GM21423 (cell line): ENCODE measurements around the gene TYMS.
"Not testable (repeated sequence)": the region's sequence is repeated elsewhere in the genome, so short reads cannot be mapped to it uniquely, and the experiment has no call there.

Source experiments
- ATAC-seq: cut with Tn5 transposase; IDR thresholded peaks from one replicate; pipeline ENCODE4 v1.9.1; 2021; ENCODE audit warnings: mild to moderate bottlenecking, moderate library complexity; ENCODE audit not compliant: unreplicated experiment

The TYMS gene

DNA sequence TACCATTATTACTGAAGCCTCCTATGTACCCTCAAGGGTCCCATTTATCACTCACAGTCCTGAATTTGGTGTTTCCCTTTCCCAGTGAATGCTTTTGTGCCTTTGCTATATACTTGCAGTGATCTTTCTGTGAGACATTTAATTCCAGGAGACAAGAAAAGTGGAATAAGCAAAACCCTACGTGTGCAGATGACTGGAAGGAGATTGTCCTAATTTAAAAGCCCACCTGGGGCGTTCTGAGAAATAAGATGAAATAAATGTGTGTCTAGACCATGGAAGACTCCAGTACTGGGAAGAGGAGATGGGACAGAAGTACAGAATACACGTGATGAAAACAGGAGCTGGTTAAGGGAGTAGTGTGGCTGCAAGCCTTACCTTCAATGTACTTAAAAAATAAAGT is 19.3 kb downstream of the TYMS start:
- no peak for ATAC-seq

DNA sequence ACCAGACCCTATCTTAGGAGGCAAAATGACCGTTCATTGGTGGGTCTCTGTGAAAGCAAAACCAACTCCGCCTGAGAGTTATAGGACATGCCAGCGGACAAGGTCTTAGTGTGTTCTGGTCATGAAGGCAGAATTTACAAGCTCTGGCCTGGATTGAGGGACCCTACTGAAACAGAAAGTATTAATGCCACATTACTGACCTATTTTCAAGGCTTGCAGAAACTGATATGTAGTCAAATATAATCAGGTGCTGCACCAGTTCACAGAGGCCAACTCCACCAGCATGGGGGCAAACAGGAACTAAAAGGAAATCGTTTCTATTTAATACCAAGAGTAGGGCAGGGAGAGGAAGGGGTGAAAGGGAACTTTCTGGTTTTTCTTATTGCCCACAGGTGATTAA is 19.7 kb downstream of the TYMS start:
- peak; percentile 30 for ATAC-seq

- ATAC-seq = no peak
Measured at GRCh38 chr18:677951-678381, 20.5 kb downstream of the TYMS start.

GRCh38 chr18:678482-679182 is 21.2 kb downstream of the TYMS start:
- ATAC-seq = no peak

DNA sequence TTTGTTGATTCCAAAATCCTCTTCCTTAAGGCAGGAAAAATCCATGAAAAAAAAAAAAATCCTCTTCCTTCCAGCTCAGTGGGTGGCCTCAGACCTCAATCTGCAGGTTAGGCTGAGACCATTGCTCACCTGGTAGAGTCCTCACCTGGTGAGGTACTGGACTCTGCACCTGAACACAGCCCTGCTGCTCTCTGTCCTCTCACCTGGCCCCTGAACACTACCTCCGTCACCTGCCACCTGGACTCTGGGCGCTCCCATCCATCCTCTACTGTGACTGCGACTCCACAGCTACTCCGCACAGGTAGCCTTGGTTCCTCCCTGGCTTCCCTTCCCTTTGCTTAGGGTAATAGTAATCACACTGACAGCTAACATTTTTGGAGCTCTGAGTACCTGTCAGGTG is 22.1 kb downstream of the TYMS start:
- ATAC-seq = no peak

DNA sequence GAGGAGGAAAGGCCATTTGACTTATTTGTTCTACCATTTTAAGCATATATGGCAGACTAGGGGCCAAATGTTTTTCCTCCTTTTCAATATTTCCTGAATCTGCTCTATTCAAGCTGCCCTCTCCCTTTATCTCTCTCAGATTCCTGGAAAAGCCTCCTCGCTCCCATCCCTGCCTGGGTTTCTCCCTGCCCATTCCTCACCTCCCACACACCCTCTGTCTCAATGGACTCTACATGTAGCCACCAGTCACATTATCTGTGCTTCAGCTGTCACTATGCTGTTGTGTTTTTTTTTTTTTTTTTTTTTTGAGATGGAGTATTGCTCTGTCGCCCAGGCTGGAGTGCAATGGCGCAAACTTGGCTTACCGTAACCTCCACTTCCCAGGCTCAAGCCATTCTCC is 22.9 kb downstream of the TYMS start:
- no peak for ATAC-seq

DNA sequence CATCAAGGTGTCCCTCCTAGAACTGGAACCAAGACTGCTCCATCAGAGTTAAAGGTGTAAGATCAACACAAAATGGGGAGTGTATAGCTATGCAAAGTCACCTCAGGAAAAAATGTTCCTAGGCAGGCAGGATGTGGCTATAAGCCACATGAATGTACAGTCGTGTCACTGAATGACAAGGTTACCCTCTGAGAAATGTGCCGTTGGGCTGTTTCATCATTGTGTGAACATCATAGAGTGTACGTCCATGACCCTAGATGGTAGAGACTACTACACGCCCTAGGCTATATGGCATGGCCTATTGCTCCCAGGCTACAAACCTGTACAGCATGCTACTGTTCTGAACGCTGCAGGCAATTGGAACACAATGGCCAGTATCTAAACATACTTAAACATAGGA is 24.5 kb downstream of the TYMS start:
- ATAC-seq = peak; percentile 54

GRCh38 chr18:682416-682815 is 25.0 kb downstream of the TYMS start:
- not testable (repeated sequence) for ATAC-seq

- no peak for ATAC-seq
Measured at GRCh38 chr18:682833-683232, 25.4 kb downstream of the TYMS start.

DNA sequence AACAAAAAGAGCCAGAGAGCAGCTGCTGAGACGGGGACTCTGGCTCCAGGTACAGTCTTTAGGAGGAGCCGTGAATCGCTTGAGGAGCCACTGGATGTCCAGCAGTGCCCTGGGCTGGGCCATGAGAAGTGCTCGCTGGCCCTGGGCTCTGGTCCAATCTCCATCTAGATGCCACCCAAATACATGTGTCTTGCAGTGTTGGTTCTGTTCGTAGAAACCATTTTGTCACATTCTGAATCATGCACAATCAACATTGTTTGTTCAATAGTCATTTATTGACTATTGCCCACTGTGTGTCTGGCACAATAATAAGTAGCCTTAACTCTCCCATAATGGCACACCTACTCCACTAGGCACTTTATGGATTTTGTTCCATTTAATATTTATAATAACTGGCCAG is 26.1 kb downstream of the TYMS start:
- ATAC-seq = no peak

- no peak for ATAC-seq
Measured at GRCh38 chr18:685438-685837, 28.0 kb downstream of the TYMS start.

- ATAC-seq = no peak
Measured at GRCh38 chr18:686339-687111, 29.1 kb downstream of the TYMS start.

GRCh38 chr18:688323-688722 is 30.9 kb downstream of the TYMS start:
- no peak for ATAC-seq

- no peak for ATAC-seq
Measured at GRCh38 chr18:692824-693223, 35.4 kb downstream of the TYMS start.

GRCh38 chr18:693466-694187 is 36.2 kb downstream of the TYMS start:
- no peak for ATAC-seq

DNA sequence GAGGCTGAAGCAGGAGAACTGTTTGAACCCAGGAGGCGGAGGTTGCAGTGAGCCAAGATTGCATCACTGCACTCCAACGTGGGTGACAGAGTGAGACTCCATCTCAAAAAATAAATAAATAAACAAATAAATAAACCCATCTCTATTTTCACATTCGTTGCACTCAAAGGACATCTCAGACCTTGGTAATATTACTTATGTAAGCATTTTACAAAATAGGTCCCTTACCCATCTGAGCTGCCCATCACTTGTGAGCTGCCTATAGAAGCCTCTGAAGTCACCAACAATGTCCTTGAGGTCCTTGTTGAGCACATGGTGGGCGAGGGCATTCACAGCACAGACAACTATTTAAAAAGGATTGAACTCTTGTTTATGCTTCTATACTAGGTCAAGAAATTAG is 39.6 kb downstream of the TYMS start:
- ATAC-seq = no peak

DNA sequence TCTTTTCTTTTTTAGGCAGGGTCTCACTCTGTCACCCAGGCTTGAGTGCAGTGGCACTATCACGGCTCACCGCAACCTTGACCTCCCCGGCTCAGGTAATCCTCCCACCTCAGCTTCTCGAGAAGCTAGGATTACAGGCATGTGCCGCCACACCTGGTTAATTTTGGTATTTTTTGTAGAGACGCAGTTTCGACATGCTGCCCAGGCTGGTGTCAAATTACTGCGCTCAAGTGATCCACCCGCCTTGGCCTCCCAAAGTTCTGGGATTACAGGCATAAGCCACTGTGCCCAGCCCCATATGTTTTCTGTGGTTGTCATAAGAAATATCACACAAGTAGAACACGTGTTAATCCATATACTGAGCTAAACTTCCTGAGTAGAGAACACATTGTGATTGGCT is 40.3 kb downstream of the TYMS start:
- no peak for ATAC-seq

GRCh38 chr18:703213-703967 is 45.9 kb downstream of the TYMS start:
- ATAC-seq = no peak

DNA sequence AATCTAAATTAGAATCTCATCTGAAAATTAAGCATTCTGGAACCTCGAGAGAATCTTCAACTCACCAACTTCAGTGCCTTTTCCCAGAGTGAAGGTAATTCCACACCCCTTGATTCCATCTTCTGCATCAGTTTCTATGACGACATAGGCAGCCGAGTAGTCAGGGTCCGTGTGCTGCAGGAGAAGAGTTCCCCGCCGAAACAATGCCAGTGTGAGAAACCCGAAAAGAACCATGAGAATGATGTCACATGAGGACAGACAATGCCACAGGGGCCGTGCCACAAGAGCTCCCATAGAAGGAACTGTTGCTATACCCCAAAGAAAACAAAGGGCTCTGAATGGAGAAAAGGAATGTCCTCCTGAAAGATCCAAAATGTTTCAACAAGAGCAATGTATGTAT is 49.0 kb downstream of the TYMS start:
- no peak for ATAC-seq

GRCh38 chr18:708096-708495 is 50.6 kb downstream of the TYMS start:
- no peak for ATAC-seq

- ATAC-seq = no peak
Measured at GRCh38 chr18:709771-710170, 52.3 kb downstream of the TYMS start.
